ENCODE measurements around the gene MAGI2. TPM values are rescaled to one million over a fixed set of nuclear protein-coding genes. Genes with fewer than 3 reads are reported as not detected.
A peak's percentile ranks its signal among the peaks of the same experiment; 100 is the strongest.
"Not testable (repeated sequence)": the region's sequence is repeated elsewhere in the genome, so short reads cannot be mapped to it uniquely, and the experiment has no call there.

MAGI2 gene
- total RNA-seq, 1 donor from 2014 or later, result 0.80 TPM

- no peak for ATAC-seq
Measured at GRCh38 chr7:78015574-78016260, 1437.8 kb downstream of the MAGI2 start.

GRCh38 chr7:78014401-78014800 is 1439.1 kb downstream of the MAGI2 start:
- ATAC-seq, result no peak

GRCh38 chr7:78013386-78013785 is 1440.1 kb downstream of the MAGI2 start:
- no peak for ATAC-seq

- ATAC-seq, result no peak
Measured at GRCh38 chr7:78011642-78012041, 1441.8 kb downstream of the MAGI2 start.

GRCh38 chr7:78007231-78007630 is 1446.2 kb downstream of the MAGI2 start:
- no peak for ATAC-seq

- no peak for ATAC-seq
Measured at GRCh38 chr7:78006063-78006755, 1447.3 kb downstream of the MAGI2 start.

GRCh38 chr7:78002715-78003114 is 1450.8 kb downstream of the MAGI2 start:
- no peak for ATAC-seq

GRCh38 chr7:78002021-78002420 is 1451.4 kb downstream of the MAGI2 start:
- ATAC-seq, result no peak

GRCh38 chr7:77999168-77999567 is 1454.3 kb downstream of the MAGI2 start:
- not testable (repeated sequence) for ATAC-seq

GRCh38 chr7:77995717-77996116 is 1457.8 kb downstream of the MAGI2 start:
- no peak for ATAC-seq

- ATAC-seq, result no peak
Measured at GRCh38 chr7:77993838-77994237, 1459.6 kb downstream of the MAGI2 start.

GRCh38 chr7:77991656-77992055 is 1461.8 kb downstream of the MAGI2 start:
- peak; percentile 71 for ATAC-seq

GRCh38 chr7:77989981-77990566 is 1463.4 kb downstream of the MAGI2 start:
- ATAC-seq, result peak; percentile 99

- no peak for ATAC-seq
Measured at GRCh38 chr7:77985974-77986339, 1467.5 kb downstream of the MAGI2 start.

GRCh38 chr7:77985232-77985973 is 1468.1 kb downstream of the MAGI2 start:
- no peak for ATAC-seq

GRCh38 chr7:77983973-77984372 is 1469.5 kb downstream of the MAGI2 start:
- no peak for ATAC-seq

- ATAC-seq, result no peak
Measured at GRCh38 chr7:77982926-77983550, 1470.4 kb downstream of the MAGI2 start.

GRCh38 chr7:77980087-77980713 is 1473.3 kb downstream of the MAGI2 start:
- ATAC-seq, result no peak

- no peak for ATAC-seq
Measured at GRCh38 chr7:77979219-77979618, 1474.2 kb downstream of the MAGI2 start.

- ATAC-seq, result no peak
Measured at GRCh38 chr7:77975672-77976480, 1477.6 kb downstream of the MAGI2 start.

GRCh38 chr7:77971726-77972125 is 1481.7 kb downstream of the MAGI2 start:
- no peak for ATAC-seq
